Measurements from ENCODE around the gene GCN1.
A peak's percentile ranks its signal among the peaks of the same experiment; 100 is the strongest.
"Not testable (repeated sequence)": the region's sequence is repeated elsewhere in the genome, so short reads cannot be mapped to it uniquely, and the experiment has no call there.

The GCN1 gene, protein sequence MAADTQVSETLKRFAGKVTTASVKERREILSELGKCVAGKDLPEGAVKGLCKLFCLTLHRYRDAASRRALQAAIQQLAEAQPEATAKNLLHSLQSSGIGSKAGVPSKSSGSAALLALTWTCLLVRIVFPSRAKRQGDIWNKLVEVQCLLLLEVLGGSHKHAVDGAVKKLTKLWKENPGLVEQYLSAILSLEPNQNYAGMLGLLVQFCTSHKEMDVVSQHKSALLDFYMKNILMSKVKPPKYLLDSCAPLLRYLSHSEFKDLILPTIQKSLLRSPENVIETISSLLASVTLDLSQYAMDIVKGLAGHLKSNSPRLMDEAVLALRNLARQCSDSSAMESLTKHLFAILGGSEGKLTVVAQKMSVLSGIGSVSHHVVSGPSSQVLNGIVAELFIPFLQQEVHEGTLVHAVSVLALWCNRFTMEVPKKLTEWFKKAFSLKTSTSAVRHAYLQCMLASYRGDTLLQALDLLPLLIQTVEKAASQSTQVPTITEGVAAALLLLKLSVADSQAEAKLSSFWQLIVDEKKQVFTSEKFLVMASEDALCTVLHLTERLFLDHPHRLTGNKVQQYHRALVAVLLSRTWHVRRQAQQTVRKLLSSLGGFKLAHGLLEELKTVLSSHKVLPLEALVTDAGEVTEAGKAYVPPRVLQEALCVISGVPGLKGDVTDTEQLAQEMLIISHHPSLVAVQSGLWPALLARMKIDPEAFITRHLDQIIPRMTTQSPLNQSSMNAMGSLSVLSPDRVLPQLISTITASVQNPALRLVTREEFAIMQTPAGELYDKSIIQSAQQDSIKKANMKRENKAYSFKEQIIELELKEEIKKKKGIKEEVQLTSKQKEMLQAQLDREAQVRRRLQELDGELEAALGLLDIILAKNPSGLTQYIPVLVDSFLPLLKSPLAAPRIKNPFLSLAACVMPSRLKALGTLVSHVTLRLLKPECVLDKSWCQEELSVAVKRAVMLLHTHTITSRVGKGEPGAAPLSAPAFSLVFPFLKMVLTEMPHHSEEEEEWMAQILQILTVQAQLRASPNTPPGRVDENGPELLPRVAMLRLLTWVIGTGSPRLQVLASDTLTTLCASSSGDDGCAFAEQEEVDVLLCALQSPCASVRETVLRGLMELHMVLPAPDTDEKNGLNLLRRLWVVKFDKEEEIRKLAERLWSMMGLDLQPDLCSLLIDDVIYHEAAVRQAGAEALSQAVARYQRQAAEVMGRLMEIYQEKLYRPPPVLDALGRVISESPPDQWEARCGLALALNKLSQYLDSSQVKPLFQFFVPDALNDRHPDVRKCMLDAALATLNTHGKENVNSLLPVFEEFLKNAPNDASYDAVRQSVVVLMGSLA (N-terminal part only)

DNA sequence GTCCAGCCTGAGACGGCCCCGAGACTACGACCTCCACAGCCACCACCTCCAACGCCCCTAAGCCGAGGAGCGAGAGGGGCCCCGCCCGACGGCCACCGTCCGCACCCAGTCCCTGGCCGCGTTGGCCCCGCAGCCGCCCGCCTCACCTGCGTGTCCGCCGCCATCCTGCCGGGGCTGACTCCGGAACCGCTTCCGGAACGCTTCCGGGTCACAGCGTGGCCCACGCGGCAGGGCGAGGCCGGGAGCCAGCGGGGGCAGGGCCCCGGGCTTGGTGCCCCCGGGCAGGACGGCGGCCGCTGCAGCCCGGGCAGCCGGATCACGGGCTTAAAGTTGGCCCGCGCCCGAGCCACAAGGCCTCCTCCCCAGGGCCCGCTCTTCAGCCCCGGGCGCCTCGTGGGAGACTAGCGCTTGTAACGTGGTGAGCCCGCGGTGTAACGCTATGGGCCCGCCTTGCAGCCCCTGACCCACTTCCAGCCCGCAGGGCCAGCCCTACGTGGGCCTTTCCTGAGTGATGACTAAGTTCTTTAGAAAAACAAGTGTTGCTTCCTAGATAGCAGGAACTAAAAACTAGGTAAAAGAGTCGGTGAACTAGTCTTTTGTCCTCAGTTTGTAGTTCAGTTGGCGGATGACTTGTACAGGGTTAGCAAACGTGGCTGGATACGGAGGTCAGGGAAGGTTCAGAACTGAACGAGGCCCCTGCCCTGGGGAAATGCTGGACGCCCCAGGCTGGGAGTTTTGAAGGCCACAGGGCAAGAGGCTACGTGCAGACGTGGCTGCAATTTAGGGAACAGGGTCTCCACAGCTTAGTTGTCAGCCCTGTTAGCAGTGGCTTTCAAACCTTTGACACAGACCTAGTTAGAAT, at the start of gene GCN1:
TSS of gene GCN1 (minus strand) at position 182 of the 862 bp plus-strand sequence. CDS start at position 164, 18 bp downstream.
- peak; percentile 64 for DNase-seq (ENCODE audit: low read depth)

DNA sequence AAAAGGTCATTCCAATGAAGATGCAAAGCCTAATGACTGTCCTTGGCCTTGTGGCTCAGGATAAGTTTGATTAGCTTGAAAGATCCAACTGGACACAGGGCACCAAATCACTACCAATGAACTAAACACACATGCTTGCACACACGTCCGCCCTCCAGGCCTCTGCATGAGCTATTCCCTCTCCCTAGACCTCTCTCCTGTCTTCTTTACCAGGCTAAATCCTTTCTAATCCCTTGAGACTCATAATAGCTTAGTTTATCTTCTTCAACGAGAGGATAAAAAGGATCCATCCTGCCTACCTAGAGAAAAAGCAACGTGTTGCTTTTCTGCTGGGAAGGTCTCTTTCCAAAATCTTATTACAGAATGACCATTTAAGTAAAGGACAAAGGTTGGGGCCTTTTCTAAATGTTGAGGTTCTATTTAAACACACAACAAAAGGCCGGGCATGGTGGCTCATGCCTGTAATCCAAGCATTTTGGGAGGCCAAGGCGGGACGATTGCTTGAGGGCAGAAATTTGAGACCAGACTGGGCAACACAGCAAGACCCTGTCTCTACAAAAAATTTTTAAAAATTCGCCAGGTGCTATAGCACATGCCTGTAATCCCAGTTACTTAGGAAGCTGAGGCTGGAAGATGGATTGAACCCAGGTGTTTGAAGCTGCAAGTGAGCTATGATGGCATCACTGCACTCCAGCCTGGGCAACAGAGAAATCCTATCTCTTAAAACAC, 48.6 kb upstream of the GCN1 start:
- DNase-seq (ENCODE audit: low read depth): no peak

DNA sequence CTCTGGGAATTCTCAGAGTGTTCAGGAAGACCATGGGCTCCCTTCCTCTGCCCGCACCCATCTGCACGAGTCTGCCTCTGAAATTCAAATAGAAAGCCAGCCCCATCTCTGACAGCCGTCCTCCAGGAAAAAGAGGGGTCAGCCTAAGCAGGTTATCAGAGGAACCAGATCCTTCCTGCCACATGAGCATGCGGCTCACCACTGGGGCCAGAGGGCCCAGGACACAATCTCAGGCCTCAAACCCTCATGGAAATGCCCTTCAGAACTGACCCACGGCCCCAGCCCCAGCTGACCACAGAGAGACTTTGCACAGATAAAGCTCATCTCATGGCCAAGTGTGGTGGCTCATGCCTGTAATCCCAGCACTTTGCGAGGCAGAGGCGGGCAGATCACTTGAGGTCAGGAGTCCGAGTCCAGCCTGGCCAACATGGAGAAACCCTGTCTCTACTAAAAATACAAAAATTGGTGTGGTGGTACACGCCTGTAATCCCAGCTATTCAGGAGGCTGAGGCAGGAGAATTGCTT, 47.8 kb upstream of the GCN1 start:
- DNase-seq (ENCODE audit: low read depth): no peak

DNA sequence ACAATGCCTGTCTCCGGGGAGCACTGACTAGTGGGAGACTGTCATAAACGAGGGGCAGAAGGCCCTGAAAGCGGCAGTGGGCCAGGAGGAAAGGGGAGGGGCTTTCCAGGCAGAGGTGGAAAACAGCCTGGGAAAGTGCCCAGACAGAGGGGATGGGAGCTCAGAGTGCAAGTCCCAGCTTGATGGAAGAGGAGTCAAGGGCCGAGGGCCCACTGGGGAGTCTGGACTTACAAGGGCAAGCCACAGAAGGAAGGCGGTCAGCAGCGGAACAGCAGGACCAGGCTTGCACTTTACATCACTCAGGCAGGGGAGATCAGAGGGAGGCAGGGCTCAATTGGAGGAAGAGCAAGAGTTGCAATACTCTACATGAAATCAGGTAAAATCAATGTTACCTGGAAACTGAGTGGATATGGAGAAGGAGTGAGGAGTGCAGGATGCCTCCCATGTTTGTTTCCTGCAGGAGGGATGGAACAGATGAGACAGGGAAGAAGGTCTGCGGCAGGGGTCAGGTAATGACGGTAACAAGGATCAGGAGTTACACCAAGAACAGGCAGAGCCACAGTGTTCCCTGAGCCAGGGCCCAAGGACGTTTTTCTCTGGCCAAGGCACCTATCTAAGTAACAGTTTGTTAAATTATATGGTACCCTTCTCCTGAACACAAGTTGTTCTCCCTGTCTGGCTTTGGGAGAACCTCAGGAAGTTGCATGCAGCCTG, 47.2 kb upstream of the GCN1 start:
- DNase-seq (ENCODE audit: low read depth): no peak

DNA sequence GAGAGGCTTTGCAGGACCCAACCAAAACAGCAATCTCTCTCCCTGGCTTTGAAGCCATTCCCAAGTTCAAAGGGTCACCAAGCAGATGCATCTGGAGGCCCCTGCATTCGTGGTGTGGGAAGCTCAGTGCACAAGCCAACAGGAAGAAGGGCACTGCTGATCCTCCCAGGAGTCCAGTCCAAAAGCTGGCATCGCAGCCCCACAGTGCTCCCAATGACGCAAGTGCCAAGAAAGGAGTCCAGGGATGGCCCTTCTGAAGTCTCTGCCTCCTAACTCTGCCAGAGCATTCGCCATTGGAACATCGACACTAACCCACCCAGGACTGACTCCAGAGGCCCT, 45.9 kb upstream of the GCN1 start:
- no peak for DNase-seq (ENCODE audit: low read depth)

DNA sequence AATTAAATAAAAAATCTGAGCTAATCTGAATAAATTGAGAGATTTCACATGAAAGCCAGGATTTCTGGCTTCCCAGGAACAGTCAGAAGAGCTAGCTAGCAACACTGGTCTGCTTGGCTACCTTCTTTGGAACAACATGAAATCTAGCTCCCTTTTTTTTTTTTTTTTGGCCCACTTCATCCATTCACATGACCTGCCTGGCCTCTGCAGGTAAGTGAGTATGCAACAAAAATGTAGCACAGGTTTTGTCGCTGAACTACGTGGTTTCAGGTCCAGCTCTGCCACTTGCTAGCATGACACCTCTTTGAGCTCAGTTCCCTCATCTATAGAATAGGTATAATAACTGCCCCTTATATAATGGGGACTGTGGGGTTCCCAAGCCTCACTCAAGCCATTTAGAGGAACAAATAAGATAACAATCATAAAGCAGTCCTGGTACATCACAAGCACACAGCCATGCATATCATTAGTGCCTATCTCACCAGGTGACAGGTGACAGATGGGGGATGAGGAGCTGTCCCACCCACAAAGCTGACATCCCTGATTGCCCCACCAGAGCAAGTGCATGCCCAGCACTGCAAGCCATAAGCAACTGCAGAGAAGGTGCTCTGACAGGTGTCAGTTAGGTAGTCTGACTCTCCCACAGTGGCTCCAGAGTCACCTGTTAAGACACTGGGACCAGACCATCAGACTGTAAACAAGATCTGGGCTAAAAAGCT, 45.4 kb upstream of the GCN1 start:
- DNase-seq (ENCODE audit: low read depth): no peak

DNA sequence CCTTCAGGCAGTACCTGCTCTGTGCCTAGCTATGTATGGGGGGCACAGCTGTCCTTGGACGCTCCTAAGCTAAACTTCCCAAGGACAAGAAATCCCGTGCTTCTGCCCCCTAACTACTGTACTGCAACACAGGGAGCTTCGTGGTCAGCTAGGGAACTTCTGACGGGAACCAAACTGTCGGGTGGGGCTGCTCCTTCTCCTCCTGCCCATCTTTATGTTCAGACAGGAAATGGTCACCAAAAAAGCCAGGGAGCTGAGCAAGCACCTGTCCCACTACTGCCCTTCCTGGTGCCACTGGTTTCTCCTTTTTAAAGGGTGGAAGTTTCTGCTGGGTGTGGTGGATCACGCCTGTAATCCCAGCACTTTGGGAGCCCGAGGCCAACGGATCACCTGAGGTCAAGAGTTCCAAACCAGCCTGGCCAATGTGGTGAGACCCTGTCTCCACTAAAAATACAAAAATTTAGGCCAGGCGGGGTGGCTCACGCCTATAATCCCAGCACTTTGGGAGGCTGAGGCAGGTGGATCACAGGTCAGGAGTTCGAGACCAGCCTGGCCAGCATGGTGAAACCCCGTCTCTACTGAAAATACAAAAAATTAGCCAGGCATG, 44.4 kb upstream of the GCN1 start:
- no peak for DNase-seq (ENCODE audit: low read depth)

DNA sequence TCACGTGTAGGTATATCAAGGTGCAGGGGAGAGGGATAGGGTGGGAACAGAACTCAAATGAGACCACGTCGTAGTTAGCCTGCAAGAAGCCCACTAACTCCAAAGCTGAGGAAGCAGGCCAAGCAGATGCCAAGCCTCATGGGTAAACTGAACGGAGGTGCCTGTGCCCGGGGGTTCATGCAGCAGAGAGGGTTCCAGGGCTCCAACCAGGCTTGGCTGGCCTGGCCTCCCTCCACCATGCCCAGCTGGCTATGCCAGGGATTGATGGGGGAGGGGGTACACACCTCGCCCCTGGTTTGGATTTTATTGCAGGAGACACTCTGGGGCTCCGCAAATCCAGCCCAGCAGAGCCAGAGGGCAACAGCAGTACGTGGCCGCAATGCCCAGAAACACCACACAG, 43.7 kb upstream of the GCN1 start:
- DNase-seq (ENCODE audit: low read depth): no peak

DNA sequence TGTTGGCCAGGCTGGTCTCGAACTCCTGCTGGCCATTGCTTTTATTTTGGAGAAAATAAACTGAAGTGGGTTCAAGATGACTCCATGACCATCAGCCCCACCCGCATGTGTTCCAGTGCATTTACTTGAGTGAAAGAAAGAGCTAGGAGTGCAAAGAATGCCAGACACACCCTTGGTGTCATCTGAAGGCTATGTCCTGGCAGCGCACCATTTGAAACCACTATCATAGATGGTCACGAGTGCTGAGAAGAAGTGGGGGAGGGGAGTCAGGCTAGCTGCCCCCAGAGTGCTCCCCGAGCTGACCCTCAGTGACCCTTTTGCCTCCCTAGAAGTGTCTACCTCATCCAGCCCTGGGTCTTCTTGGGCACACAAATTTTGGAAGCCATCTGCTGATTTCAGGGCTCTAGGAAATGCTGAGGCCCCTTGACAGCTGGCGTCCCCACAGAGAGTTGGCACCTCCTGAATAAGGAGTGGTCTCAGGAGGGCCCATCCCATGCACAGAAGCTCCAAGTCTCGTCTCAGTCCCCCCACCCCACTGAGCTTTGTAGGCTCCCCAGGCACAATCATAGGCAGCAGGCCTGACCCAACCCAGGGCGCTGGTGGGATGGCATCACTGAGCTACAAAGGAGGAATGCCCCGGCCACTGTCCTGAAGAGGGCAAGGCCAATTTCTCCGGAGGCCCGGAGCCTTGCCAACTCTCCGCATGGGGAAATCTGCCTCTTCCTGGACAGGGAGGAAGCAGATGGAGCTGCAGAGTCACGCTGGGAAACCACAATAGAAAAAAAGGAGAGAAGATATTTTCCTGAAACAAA, 43.1 kb upstream of the GCN1 start:
- no peak for DNase-seq (ENCODE audit: low read depth)

DNA sequence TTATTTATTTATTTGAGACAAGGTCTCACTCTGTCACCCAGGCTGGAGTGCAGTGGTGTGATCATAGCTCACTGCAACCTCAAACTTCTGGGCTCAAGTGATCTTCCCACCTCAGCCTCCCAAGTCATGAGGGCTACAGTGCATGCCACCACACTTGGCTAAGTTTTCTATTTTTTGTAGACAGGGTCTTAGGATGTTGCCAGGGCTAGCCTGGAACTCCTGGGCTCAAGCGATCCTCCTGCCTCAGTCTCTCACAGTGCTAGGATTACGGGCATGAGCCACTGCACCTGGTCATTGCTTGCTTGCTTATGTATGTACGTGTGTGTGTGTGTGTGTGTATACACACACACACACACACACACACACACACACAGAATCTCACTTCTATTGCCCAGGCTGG, 42.3 kb upstream of the GCN1 start:
- DNase-seq (ENCODE audit: low read depth): not testable (repeated sequence)

DNA sequence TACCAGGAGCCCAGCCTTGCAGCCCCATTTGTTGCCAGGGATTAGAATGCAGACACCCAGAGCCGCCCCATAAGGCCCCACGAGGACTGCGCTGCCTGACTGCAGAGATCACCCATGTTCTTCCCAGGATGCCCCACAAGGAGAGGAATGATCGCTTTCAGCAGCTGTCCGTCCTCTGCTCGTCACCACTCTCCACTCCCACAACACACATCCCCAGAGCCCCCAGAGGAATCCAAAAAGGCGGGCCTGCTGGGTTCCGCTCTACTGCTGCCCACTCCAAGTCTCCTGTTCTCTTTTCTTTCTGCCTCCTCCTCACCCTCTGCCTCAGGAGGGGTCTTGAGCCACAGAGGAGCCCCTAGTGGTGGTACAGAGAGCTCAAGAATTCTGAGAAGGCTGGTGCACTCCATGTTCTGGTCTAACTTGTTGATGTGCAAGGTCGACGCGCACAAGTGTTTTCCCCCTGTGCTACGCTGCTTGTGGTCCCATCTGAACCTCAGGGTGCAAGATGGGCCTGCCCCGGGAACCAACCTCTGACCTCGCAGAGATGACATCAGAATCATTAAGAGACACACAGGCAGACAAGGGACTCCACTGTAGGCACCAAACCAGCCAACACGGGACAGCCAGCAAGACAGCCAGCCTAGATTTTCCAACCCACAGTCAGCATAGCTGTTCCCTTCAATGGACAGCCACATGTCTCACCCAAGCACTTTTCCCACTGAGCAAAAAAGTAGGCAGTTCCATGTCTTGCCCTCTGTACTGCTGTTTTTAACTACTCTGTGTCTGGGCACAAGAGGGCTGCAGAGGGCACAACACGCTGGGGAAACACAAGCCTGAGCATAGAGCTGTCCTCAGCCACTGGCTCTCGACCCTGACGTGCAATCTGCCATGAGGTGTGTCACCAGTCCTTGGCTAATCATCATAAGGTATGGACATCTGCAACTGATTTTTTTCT, 41.1 kb upstream of the GCN1 start:
- DNase-seq (ENCODE audit: low read depth): no peak

DNA sequence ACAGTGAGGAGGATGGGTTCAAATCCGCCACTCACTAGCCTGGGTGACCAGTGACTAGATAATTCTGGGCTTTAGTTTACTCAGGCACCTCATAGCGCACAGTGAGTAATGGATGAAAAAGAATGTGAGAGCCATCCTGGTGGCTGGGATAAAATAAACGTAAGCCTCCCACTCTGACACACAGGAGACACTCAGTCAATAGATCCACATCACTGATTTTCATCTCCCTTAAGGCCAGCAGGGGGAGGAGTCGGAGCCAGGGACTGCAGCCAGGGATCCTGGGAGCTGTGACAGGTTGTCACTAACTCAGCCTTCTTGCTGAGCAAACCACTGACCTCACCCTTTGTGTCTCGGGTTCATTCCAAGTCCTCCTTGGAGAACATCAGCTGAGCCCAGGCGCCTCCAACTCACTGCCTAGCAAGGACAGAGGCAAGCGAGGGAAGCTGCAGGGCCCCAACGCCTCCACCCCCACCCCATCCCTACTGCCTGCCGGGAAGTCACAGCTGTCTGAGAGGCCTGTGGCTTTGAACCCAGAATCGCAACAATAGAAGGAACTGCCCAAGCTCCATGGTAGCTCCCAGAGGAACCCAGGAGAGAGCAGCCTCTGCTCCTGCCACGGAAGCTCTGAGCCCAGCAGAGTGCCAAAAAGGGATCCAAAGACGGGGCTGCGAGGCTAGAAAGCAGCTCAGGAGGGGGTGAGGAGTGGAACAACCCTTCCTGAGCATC, 40.3 kb upstream of the GCN1 start:
- peak; percentile 95 for DNase-seq (ENCODE audit: low read depth)

DNA sequence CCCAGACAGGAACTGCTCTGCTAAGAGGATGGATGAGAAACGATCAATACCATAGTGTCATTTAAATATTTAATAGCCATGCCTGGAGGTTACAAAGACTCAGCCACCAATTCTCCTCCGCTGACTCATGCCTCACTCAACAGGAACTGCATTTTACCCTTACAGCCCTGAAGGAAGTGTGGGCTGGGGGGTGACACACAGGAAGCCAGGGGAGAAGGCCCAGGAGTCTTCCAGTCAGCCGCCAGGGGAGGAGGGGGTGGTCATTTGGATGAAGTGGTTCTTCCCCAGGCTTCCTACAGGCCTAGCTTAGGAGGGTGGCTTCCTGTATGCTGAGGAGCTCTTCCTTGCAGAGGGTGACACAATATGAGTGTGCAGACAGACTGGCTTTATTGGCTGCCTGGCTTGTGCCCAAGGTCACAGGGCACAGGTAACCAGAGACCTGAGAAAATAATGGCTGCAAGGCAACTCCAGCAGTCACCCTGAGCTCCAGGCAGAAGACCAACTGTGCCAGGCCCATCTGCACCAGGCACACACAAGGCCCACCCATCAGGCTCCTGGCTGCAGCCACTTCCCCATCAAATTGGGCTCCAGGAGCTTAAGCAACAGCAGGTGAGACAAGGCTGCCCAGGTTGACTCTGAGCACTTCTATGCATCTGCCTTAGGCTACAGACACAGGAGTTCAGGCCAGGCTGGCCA, 36.9 kb upstream of the GCN1 start:
- peak; percentile 97 for DNase-seq (ENCODE audit: low read depth)

DNA sequence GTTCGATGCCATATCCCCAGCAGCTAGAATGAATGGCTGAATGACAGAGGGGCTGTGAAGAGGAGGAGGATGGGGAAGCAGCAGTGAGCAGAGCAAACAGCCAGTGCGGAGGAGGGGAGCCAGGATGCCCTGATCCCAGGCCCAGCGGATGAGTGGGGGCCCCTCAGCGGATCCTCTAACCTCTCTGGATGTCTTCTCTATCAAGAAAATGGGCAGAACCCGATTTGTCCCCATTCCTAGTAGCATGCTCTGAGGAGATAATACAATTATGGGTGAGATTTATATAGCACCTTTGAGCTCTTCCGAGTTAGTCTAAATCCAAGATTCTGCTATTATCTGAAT, 36.4 kb upstream of the GCN1 start:
- no peak for DNase-seq (ENCODE audit: low read depth)

DNA sequence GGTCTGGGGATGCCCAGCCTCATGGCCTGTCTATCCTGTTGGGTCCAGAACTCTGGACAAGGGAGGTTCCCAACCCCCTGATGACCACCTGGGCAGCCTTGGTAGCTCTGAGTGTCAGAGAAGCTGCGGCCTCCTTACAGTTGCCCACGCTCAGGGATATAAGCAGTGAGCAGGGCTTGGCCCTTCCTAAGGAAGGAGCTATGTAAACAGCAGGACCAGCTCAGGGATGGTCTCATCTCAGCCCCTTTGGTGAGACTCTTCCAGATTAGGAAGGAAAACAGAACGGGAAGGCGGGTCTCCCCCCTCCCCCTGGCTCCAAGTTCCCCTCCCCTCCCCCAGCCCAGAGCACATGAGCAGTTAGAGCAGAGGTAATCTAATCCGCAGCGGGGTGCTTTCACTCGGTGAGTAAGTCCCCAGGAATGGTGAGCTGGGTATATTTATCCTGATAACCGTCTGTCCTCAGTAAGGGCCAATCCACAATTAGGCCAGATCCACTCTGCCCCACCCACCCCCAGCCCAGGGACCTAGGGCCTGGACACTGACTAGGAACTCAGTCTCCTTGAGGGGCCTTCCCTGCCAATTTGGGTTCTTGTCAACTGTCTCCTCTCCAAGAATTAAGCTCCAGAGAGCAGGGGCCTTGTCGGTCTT, 35.9 kb upstream of the GCN1 start:
- peak; percentile 91 for DNase-seq (ENCODE audit: low read depth)
